ENCODE results near the gene FAM9C. TPM values are rescaled to one million over a fixed set of nuclear protein-coding genes. Genes with fewer than 3 reads are reported as not detected.
"Not testable (repeated sequence)": the region's sequence is repeated elsewhere in the genome, so short reads cannot be mapped to it uniquely, and the experiment has no call there.

FAM9C gene
- total RNA-seq, 4 donors from 2014 or later: 0.57 to 1.6 TPM; not detected in 2

DNA sequence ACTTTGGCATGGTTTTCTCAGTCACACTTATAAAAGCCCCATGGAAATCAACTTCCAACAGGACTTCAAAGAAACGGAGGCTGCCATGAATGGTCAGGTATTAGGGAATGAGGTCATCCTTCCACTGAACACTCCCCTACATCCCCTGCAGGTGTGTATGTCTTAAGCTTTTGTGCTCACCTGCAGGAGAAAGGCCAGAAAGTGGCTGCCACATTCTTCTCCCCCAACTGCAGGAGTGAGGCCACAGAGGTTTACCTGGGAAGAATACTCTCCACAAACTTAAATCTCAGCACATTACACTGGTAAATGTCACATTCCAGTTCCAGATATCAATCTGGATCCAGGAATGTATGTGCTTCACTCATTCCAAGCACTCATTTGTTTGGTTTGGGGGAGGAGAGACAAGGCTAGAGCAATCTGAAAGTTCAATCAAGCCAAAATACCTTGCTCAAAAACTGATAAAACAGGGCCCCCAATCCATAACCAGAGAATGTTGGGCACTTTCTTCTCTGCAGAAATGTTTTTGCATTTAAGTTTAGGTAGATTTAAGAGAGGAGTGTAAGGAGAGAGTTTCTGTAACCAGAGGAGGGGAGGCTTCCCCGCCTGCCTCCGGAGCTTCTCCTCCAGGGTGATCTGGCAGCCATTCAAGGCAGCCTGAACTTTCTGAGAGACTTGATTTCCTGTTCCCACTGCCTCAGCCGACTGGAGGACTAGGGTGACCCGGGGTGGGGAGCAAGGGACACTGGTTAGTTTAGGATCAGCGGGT lies 15.4 kb downstream of the FAM9C start:
- DNase-seq: peak in 1 of 3 donors; percentile 35
- H3K4me1 ChIP-seq: peaks cover 0 to 24% (median 0%) of the 10 kb centered on the region in 4 donors
- no peak overlapping the region for H3K4me3 ChIP-seq
- H3K27me3 ChIP-seq: no peaks in the 10 kb centered on the region
- TF ChIP-seq POLR2A (IDR thresholded peaks at IDR 0.05): no peak
- H3K36me3 ChIP-seq: no peaks in the 10 kb centered on the region
- no peaks in the 10 kb centered on the region for H3K9me3 ChIP-seq
- peak overlapping the region; percentile 40 to 81 (median 64) for H3K27ac ChIP-seq

DNA sequence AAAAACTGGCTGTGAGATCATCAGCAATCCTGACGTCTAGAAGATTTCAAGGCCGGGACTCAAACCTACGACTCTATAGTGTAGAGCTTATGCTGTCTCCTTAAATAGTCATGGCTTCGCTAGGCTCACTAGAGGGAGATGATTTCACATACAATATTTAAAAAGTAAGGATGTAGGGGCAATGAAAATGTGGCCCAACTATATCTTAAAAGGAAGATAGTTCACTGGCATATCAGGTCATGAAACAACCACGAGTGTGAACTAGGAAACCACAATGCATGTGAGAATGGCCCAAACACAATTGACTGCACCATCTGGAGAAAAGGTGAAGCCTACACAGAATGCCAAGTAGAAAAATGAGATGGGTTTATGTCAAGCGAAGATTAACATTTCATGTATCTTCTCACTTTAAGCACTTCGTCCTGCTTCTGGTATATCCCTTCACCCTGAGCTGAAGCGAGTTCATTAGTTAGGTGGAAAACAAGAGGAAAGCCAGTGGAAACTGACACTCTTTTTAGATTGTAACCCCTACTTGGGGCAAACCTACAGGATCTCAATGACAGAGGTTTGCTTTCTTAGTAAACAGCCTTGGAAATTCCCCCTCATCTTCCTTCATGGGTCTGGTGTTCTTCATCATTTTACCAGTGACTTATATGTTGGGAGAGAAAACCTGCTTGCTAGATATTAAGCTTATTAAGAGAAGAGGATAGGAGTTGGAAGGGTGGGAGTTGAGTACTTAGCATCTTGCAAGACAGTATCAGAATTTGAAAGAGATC lies 17.4 kb downstream of the FAM9C start:
- Histone ChIP-seq H3K27ac (no peak overlapping the region), H3K4me1 (peaks cover 0 to 24% (median 0%) of the 10 kb centered on the region in 4 donors), H3K27me3 (no peaks in the 10 kb centered on the region), H3K9me3 (no peaks in the 10 kb centered on the region), H3K4me3 (no peak overlapping the region), H3K36me3 (no peaks in the 10 kb centered on the region)
- no peak for TF ChIP-seq POLR2A (IDR thresholded peaks at IDR 0.05)
- TF ChIP-seq, protein P1, sequence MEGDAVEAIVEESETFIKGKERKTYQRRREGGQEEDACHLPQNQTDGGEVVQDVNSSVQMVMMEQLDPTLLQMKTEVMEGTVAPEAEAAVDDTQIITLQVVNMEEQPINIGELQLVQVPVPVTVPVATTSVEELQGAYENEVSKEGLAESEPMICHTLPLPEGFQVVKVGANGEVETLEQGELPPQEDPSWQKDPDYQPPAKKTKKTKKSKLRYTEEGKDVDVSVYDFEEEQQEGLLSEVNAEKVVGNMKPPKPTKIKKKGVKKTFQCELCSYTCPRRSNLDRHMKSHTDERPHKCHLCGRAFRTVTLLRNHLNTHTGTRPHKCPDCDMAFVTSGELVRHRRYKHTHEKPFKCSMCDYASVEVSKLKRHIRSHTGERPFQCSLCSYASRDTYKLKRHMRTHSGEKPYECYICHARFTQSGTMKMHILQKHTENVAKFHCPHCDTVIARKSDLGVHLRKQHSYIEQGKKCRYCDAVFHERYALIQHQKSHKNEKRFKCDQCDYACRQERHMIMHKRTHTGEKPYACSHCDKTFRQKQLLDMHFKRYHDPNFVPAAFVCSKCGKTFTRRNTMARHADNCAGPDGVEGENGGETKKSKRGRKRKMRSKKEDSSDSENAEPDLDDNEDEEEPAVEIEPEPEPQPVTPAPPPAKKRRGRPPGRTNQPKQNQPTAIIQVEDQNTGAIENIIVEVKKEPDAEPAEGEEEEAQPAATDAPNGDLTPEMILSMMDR (IDR thresholded peaks at IDR 0.05): no peak
- DNase-seq: no peak

DNA sequence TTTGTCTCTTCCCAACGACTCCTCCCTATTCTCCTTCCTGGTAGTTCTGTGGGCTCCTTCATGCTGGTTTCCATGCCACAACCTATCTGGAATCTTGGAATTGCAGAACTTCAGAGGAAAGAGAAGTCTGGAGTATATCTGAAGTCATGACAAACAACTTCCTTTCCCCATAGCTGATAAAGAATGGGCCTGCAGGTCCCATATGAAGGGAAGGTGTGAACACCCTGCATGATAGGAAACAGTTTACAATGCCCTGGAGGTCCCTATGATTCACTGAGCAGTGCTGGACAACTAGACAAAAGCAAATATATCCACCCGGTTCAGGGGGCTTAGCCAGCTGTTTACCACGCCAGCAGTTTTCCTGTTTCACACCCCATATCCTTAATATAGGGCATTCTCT lies 19.4 kb downstream of the FAM9C start:
- Histone ChIP-seq H3K36me3 (no peaks in the 10 kb centered on the region), H3K4me1 (peaks cover 0 to 15% (median 0%) of the 10 kb centered on the region in 4 donors), H3K27me3 (no peaks in the 10 kb centered on the region), H3K4me3 (no peak overlapping the region), H3K27ac (peak overlapping the region in 1 of 4 donors; percentile 3), H3K9me3 (no peaks in the 10 kb centered on the region)
- TF ChIP-seq POLR2A (IDR thresholded peaks at IDR 0.05): no peak
- TF ChIP-seq, protein P1 (IDR thresholded peaks at IDR 0.05): no peak
- DNase-seq: no peak

DNA sequence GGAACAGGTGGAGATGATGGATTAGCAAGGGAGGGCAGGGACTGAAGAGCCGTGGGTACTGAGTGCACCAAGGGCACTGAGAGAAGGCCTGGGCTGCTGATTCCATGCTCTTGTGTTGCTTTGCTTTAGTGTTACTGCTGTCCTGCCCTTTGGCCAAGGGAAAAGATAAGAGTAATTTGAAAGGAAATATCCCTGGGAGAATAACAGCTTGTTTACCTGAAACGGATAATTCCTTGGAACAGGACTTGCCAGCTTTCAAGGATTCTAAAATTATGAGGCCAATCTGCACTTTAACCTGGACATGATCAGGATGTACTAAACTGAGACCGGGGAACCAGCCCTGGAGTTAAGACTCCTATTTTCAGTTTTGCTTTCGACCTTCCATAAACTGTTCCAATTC lies 20.4 kb downstream of the FAM9C start:
- TF ChIP-seq, protein P1 (IDR thresholded peaks at IDR 0.05): no peak
- no peak for TF ChIP-seq POLR2A (IDR thresholded peaks at IDR 0.05)
- H3K27ac ChIP-seq: peak overlapping the region in 2 of 4 donors; percentile 57 to 63
- no peaks in the 10 kb centered on the region for H3K9me3 ChIP-seq
- no peak overlapping the region for H3K4me3 ChIP-seq
- H3K27me3 ChIP-seq: no peaks in the 10 kb centered on the region
- peaks cover 0 to 5% (median 0%) of the 10 kb centered on the region in 4 donors for H3K4me1 ChIP-seq
- no peak for DNase-seq
- H3K36me3 ChIP-seq: no peaks in the 10 kb centered on the region

DNA sequence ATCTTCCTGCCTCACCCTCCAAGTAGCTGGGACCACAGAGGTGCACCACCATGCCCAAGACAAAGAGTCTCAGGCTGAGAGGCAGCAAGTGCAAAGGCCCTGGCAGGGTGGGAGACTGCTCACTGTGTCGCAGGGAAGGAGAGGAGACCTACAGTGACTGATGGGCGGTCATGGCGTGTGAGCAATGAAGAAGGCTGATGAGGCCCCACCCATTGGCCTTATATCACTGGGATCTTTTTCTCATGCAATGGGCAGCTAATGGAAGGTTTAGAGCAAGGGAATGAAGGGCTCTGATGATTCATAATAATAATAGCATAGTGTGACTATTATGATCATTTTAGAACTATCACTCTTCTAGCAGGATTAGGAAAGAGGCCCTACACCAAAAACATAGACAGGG lies 20.9 kb downstream of the FAM9C start:
- Histone ChIP-seq H3K27me3 (no peaks in the 10 kb centered on the region), H3K36me3 (no peaks in the 10 kb centered on the region), H3K4me1 (peaks cover 0 to under 1% (median 0%) of the 10 kb centered on the region in 4 donors), H3K9me3 (no peaks in the 10 kb centered on the region), H3K27ac (peak overlapping the region in 2 of 4 donors; percentile 57 to 63), H3K4me3 (no peak overlapping the region)
- DNase-seq: no peak
- TF ChIP-seq, protein P1 (IDR thresholded peaks at IDR 0.05): no peak
- TF ChIP-seq POLR2A (IDR thresholded peaks at IDR 0.05): no peak

DNA sequence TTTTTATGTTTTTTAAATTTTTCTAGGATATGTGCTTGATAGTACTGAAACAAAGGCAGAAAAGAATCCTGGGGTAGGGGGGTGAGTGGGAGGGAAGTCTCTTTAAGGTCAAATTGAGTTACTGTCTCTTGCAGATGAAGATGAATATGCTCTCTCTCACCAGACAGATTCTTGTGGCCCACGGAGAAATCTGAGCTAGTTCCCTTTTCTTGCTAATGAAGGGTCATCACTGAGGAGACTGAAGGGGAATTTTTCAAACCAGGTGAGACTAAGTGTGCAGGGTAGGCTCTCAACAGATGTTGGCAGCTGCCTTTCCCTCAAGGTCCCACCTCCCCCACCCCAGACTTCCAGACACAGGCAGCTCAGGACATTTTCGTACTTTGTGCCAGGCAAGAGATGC lies 21.5 kb downstream of the FAM9C start:
- no peaks in the 10 kb centered on the region for H3K27me3 ChIP-seq
- H3K36me3 ChIP-seq: no peaks in the 10 kb centered on the region
- H3K27ac ChIP-seq: peak overlapping the region in 1 of 4 donors; percentile 63
- TF ChIP-seq, protein P1 (IDR thresholded peaks at IDR 0.05): no peak
- TF ChIP-seq POLR2A (IDR thresholded peaks at IDR 0.05): no peak
- no peak overlapping the region for H3K4me3 ChIP-seq
- no peak for DNase-seq
- H3K4me1 ChIP-seq: no peaks in the 10 kb centered on the region
- no peaks in the 10 kb centered on the region for H3K9me3 ChIP-seq

DNA sequence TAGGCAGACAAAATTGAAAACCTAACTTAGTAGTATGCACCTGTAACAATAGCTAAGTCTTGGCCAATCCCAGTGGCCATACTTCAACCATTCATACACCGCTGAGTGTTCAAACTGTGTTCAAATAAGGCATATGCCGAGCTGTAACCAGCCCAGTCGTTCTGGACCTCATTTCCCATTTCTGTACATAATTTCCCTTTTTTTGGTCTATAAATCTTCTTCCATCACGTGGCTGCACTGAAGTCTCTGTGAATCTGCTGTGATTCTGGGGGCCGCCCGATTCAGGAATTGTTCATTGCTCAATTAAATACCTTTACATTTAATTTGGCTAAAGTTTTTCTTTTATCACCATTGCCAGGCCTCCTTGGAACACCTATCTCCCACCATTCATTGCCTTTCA lies 27.7 kb downstream of the FAM9C start:
- H3K9me3 ChIP-seq, DNase-seq, H3K36me3 ChIP-seq, H3K27me3 ChIP-seq, H3K4me1 ChIP-seq, H3K4me3 ChIP-seq: not testable (repeated sequence)
- peak overlapping the region in 2 of 4 donors; percentile 15 to 26 for H3K27ac ChIP-seq

All from Peyer's patch (tissue), 4 donors.